GM15510 (cell line): ENCODE results near the gene TMEM17.

Experiments used
- POLR2A ChIP-seq: IDR thresholded peaks from 3 replicates; pipeline ENCODE4 v1.6.1; 2011; ENCODE audit warnings: borderline replicate concordance; ENCODE audit not compliant: insufficient read length; ENCODE audit errors: extremely low read depth

Gene TMEM17

DNA sequence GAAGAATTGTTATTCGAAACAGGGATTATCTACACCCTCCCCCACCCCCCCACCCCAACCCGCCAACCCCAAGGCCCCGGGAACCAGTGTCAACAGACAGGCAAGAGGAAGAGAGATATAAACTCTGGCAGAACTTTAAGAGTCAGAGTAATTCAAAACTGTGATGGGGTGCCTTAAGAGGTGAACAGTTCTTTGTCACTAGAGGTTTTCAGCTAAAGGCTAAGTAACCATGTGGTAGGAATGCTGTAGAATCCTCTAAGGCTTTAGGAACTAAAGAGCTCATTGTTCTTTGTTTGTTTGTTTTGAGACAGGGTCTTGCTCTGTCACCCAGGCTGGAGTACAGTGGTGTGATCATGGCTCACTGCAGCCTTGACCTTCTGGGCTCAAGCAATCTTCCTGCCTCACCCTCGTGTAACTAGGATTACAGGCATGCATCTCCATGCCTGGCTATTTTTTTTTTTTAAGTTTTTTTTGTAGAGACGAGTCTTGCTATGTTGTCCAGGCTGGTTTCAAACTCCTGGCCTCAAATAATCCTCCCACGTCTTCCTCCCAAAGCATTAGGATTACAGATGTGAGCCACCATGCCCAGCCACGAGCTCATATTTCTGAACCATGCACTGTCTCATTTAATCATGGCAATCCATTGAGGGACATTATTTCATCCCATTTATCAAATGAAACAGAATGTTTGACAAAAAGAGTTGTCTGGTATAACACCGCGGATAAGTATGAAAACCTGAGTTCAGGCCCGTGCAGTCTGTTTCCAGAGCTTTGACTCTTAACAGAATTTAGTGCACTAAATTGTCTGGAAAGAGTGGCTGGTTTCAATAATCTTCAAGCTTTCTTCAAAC, 20.8 kb upstream of the TMEM17 start:
- no peak for TF ChIP-seq POLR2A

DNA sequence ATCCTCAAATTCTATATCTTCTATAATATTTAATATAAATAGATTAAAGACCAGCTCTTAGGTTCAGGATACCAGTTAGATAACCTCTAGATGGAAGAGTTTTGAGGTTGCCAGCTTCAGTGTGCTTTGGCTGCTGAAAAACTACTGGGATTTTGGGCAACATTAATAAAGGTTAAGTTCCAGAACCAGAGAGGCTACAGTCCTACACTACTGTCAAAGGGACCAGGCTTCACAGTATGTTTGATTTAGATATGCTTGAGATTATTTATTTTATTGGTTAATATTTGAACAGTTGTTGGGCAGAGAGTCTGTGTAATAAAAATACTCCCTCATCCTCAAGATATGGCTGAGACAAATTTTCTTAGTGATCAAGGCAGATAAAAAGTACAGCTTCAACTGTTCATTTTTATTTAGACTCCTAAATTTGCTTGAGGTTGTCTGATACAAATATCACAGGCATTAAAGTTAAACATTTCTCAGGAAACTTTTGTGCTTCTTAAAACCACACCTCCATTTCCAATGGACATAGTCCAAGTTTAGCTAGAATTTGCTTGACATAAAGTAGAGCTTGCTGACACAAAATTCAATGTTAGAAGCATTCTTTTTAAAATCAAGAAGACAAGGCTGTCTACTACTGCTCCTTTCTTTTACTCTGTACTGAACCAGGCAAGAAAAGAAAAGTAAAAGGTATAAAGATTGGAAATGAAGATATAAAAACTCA, 19.7 kb upstream of the TMEM17 start:
- no peak for TF ChIP-seq POLR2A

GRCh38 chr2:62524293-62524941, 18.4 kb upstream of the TMEM17 start:
- TF ChIP-seq POLR2A: no peak

DNA sequence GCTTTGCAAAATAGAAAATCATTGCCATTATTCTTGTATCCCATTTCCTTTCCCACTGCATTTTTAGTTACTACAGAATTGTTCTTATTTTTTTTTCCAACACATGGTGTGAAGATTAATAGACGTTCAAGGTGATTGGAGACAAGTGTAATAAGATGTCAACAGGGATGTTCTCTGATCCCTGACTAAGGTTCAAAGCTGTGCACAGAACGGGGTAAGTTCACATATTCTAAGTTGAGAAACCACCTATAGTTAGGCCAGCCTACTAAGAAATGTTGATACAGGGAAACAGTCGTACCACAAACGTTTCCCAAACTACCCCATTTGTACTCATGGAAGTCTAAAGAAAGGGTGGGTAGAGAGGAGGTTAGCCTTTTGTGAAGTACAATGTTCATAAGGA, 6.4 kb upstream of the TMEM17 start:
- TF ChIP-seq POLR2A: no peak

- no peak for TF ChIP-seq POLR2A
Observed at GRCh38 chr2:62511636-62512035, 5.6 kb upstream of the TMEM17 start.

DNA sequence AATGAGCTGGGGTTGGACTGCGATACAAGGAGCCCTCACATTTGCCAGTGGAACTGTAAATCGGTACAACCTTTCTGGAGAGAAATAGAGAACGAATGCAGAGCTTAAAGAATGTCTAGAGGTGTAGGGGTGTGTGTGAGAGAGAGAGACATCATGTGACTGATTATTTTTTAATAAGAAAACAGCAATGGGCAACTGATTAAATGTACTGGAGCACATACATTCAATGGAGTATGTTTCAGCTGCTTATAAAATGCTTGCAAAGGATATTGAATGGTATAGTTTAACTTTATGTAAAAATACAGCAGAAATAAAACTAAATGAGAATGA, 391 bp upstream of the TMEM17 start:
- no peak for TF ChIP-seq POLR2A

GRCh38 chr2:62505109-62505749, 766 bp downstream of the TMEM17 start:
- TF ChIP-seq POLR2A: no peak

DNA sequence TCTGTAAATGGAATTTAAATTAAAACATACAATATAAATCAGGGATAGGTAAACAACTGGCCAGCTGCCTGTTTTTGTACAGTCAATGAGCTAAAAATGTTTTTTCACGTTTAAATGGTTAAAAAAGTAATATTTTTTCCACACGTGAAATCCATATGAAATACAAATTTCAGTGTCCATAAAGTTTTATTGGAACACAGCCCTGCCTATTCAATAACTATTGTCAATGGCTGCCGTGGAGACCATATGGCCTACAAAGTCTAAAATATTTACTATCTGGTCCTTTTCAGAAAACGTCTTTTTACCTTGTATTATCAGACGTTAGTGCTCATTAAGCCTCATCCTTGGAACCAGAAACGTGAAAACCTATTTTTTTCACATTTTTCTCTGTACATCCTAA, 1.3 kb downstream of the TMEM17 start:
- TF ChIP-seq POLR2A: no peak

DNA sequence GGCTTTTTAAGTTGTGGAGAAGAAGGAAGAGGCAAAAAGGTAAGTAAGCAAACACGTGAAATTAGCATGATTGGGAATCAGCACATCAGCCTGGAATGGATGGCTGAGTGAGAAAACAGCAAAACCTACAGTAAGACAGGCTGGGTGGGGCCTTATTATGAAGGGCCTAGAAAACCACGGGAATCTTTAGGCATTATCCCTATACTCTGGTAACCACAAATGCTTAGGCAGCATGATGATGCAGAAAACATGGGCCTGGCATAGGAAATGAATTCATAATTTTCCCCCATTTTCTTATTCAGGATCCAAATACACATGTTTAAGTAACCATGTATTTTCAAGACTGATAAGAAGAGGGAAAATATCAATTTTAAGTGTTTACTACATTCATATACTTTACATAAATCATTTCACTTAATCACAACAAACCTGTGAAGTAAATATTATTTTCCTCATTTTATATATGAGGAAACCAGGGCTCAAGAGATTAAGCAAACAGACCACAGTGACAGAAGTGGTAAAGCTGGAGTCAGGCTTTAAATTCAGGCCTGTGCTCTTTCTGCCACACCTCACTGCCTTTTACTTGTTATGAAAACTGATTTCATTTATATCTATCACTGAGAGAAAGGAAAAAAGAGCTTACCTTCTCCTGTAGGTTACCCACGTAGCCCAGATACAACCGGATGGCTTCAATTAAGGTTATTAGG, 4.0 kb downstream of the TMEM17 start:
- no peak for TF ChIP-seq POLR2A

- TF ChIP-seq POLR2A: no peak
Observed at GRCh38 chr2:62501069-62501468, 4.9 kb downstream of the TMEM17 start.

DNA sequence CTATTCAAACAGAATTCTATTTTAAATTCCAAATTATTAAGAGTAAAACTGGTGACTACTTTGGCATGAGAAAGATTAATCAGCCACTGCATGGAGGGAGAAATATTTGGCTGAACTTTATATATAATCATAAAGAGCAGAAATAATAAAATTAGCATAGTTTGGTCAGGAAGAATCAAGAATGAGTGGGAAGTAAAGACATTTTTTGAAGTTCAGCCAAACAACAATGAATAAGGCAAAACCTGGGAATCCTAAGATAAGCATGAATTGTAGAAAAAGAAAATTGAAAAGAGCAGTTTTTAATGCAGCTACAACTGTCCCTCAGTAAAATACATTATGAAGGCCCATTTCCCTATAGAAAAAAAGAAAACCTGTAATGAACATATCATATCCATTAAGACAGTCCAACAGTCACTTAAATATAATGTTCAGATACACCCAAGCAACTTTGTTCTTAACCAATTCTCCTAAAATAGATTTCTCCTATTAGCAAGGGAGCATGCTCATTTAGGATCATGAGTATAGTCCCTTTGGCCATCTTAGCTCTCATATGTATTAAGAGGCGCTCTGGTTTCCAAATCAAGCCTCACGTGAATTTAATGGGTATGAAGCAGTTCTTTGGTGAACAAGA, 6.5 kb downstream of the TMEM17 start:
- no peak for TF ChIP-seq POLR2A

DNA sequence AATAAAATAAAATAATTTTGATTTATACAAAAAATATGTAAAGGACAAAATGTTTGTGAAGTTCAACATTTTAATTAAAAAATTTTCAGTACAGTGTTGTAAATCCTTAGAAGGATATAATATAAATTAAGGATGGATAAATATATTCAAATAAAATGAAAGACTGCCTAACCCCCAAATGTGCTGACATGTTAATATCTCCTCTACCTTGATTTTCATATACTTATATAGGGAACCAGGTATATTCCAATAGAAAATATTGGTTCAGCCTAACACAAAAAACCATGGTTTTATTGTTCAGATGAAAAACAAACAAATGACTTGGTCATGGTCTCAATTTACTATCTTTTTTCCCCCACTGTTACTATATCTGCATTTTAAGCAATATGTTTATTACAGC, 7.3 kb downstream of the TMEM17 start:
- TF ChIP-seq POLR2A: no peak

- TF ChIP-seq POLR2A: no peak
Observed at GRCh38 chr2:62495761-62496160, 10.2 kb downstream of the TMEM17 start.

DNA sequence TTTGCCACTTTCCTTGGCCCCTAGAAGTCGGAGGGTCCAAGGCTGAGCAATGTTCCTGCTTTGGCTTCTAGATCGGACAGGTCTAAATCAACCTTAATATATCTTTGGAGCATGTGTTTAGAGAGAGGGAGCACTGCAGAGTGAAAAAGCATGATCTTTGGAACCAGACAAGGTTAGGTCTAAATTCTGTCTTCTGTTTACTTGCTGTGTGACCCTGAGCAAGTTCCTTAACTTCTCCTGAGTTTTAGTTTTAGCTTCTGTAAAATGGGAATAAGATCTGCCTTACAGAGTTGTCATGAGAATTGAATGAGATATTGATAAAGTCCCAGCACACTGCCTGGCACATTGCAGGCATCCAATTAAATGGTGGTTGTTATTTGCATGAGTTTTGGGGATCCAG, 13.9 kb downstream of the TMEM17 start:
- no peak for TF ChIP-seq POLR2A
